GM10266 (cell line): Measurements from ENCODE around the gene HUWE1.

ENCODE experiments used
- DNase-seq: peaks from one replicate; pipeline ENCODE4 v3.0.0; 2012; ENCODE audit errors: extremely low spot score
- CTCF ChIP-seq: IDR thresholded peaks from 2 replicates; pipeline ENCODE4 v1.5.1; 2012; ENCODE audit warnings: mild to moderate bottlenecking, low read depth; ENCODE audit not compliant: control insufficient read depth, insufficient read depth; ENCODE audit errors: missing control alignments

HUWE1 gene

GRCh38 chrX:53605004-53605403, 81.5 kb downstream of the HUWE1 start:
- no peak for TF ChIP-seq CTCF
- DNase-seq = no peak

GRCh38 chrX:53599781-53600396, 86.6 kb downstream of the HUWE1 start:
- no peak for DNase-seq
- no peak for TF ChIP-seq CTCF

- DNase-seq = no peak
- TF ChIP-seq CTCF = no peak
Observed at GRCh38 chrX:53598169-53598568, 88.3 kb downstream of the HUWE1 start.

- TF ChIP-seq CTCF = no peak
- no peak for DNase-seq
Observed at GRCh38 chrX:53595266-53595810, 91.2 kb downstream of the HUWE1 start.

- no peak for TF ChIP-seq CTCF
- DNase-seq = no peak
Observed at GRCh38 chrX:53594354-53594753, 92.2 kb downstream of the HUWE1 start.

- no peak for TF ChIP-seq CTCF
Observed at GRCh38 chrX:53587795-53588420, 98.6 kb downstream of the HUWE1 start.

GRCh38 chrX:53584891-53585290, 101.6 kb downstream of the HUWE1 start:
- DNase-seq = no peak

More at GRCh38 chrX:53587795-53588420, 98.6 kb downstream of the HUWE1 start:
- no peak for DNase-seq

More at GRCh38 chrX:53584891-53585290, 101.6 kb downstream of the HUWE1 start:
- TF ChIP-seq CTCF = no peak
